Measurements from ENCODE around the gene PRRG2.
"Not testable (repeated sequence)": the region's sequence is repeated elsewhere in the genome, so short reads cannot be mapped to it uniquely, and the experiment has no call there.

The PRRG2 gene

GRCh38 chr19:49615861-49616260 lies 34.7 kb downstream of the PRRG2 start:
- in situ Hi-C loops (cut with MboI; ENCODE audit: low sequenced_read_pairs, unreplicated experiment), result no loop called here
- no peak for TF ChIP-seq CTCF (IDR thresholded peaks at IDR 0.05; ENCODE audit: borderline replicate concordance, control extremely low read depth, extremely low read depth, insufficient read depth, missing control alignments)
- no peak for DNase-seq (ENCODE audit: low spot score)

- DNase-seq (ENCODE audit: low spot score), result no peak
- no peak for TF ChIP-seq CTCF (IDR thresholded peaks at IDR 0.05; ENCODE audit: borderline replicate concordance, control extremely low read depth, extremely low read depth, insufficient read depth, missing control alignments)
- in situ Hi-C loops (cut with MboI; ENCODE audit: low sequenced_read_pairs, unreplicated experiment), result no loop called here
These were observed 35.4 kb downstream of the PRRG2 start for GRCh38 chr19:49616532-49616931.

- DNase-seq (ENCODE audit: low spot score), result no peak
- TF ChIP-seq CTCF (IDR thresholded peaks at IDR 0.05; ENCODE audit: borderline replicate concordance, control extremely low read depth, extremely low read depth, insufficient read depth, missing control alignments), result no peak
- in situ Hi-C loops (cut with MboI; ENCODE audit: low sequenced_read_pairs, unreplicated experiment), result no loop called here
These were observed 35.8 kb downstream of the PRRG2 start for GRCh38 chr19:49616945-49617344.

GRCh38 chr19:49617860-49618259 lies 36.7 kb downstream of the PRRG2 start:
- DNase-seq (ENCODE audit: low spot score); in situ Hi-C loops (cut with MboI; ENCODE audit: low sequenced_read_pairs, unreplicated experiment): not testable (repeated sequence)

GRCh38 chr19:49624967-49625910 lies 44.1 kb downstream of the PRRG2 start:
- no peak for DNase-seq (ENCODE audit: low spot score)
- in situ Hi-C loops (cut with MboI; ENCODE audit: low sequenced_read_pairs, unreplicated experiment), result no loop called here
- TF ChIP-seq CTCF (IDR thresholded peaks at IDR 0.05; ENCODE audit: borderline replicate concordance, control extremely low read depth, extremely low read depth, insufficient read depth, missing control alignments), result no peak

- no peak for TF ChIP-seq CTCF (IDR thresholded peaks at IDR 0.05; ENCODE audit: borderline replicate concordance, control extremely low read depth, extremely low read depth, insufficient read depth, missing control alignments)
- DNase-seq (ENCODE audit: low spot score), result no peak
- in situ Hi-C loops (cut with MboI; ENCODE audit: low sequenced_read_pairs, unreplicated experiment), result no loop called here
These were observed 45.1 kb downstream of the PRRG2 start for GRCh38 chr19:49626226-49626625.

- in situ Hi-C loops (cut with MboI; ENCODE audit: low sequenced_read_pairs, unreplicated experiment), result no loop called here
- DNase-seq (ENCODE audit: low spot score), result no peak
- TF ChIP-seq CTCF (IDR thresholded peaks at IDR 0.05; ENCODE audit: borderline replicate concordance, control extremely low read depth, extremely low read depth, insufficient read depth, missing control alignments), result no peak
These were observed 48.5 kb downstream of the PRRG2 start for GRCh38 chr19:49629659-49630058.

Data from GM13976 (cell line).